HEK293T (cell line): ENCODE measurements around the gene DUOX1.

Experiments used
- BHLHE40 ChIP-seq: fragments of 450-650 bp; IDR thresholded peaks from 2 replicates; pipeline ENCODE4 v1.6.1; 2016; ENCODE audit warnings: mild to moderate bottlenecking, moderate library complexity, borderline replicate concordance
- NFRKB ChIP-seq: fragments of 450-650 bp; IDR thresholded peaks from 2 replicates; pipeline ENCODE4 v1.6.1; 2016; ENCODE audit warnings: mild to moderate bottlenecking, moderate library complexity
- SUZ12 ChIP-seq: fragments of 450-650 bp; IDR thresholded peaks from 2 replicates; pipeline ENCODE4 v1.6.1; 2016; ENCODE audit warnings: mild to moderate bottlenecking

GRCh38 chr15:45144775-45145174 is 15.0 kb downstream of the DUOX1 start:
- TF ChIP-seq SUZ12 = no peak
- TF ChIP-seq BHLHE40 = no peak
- TF ChIP-seq NFRKB = no peak
